Hindlimb muscle (tissue), 1 donor: Measurements from ENCODE around the gene TEK. TPM values are rescaled to one million over a fixed set of nuclear protein-coding genes. Genes with fewer than 3 reads are reported as not detected.
A peak's percentile ranks its signal among the peaks of the same experiment; 100 is the strongest.
"Not testable (repeated sequence)": the region's sequence is repeated elsewhere in the genome, so short reads cannot be mapped to it uniquely, and the experiment has no call there.

Source experiments
- DNase-seq: peaks from one replicate; pipeline ENCODE4 v3.0.0-alpha.2; 2013
- polyA plus RNA-seq: library from polyadenylated mRNA; unstranded; fragments of 120-200 nt; gene quantifications from one replicate; pipeline ENCODE4 v1.2.1, GENCODE V29; 2013; ENCODE audit not compliant: insufficient read length

TEK gene
- polyA plus RNA-seq = 15.0 TPM

- peak; percentile 36 for DNase-seq
Measured at GRCh38 chr9:27108981-27109541, at the start of gene TEK. TEK (plus strand) TSS chr9:27109225; CDS start chr9:27109591, 366 bp downstream.

GRCh38 chr9:27059412-27059811 lies 49.6 kb upstream of the TEK start:
- DNase-seq = no peak

- DNase-seq = no peak
Measured at GRCh38 chr9:27059907-27060306, 49.1 kb upstream of the TEK start.

GRCh38 chr9:27065288-27065687 lies 43.7 kb upstream of the TEK start:
- DNase-seq = no peak

- no peak for DNase-seq
Measured at GRCh38 chr9:27073841-27074728, 34.9 kb upstream of the TEK start.

GRCh38 chr9:27078685-27079084 lies 30.3 kb upstream of the TEK start:
- DNase-seq = no peak

- no peak for DNase-seq
Measured at GRCh38 chr9:27085456-27085855, 23.6 kb upstream of the TEK start.

GRCh38 chr9:27086818-27087680 lies 22.0 kb upstream of the TEK start:
- no peak for DNase-seq

- no peak for DNase-seq
Measured at GRCh38 chr9:27088981-27089380, 20.0 kb upstream of the TEK start.

GRCh38 chr9:27089706-27090105 lies 19.3 kb upstream of the TEK start:
- DNase-seq = no peak

GRCh38 chr9:27090231-27090630 lies 18.8 kb upstream of the TEK start:
- DNase-seq = no peak

- no peak for DNase-seq
Measured at GRCh38 chr9:27090711-27091110, 18.3 kb upstream of the TEK start.

GRCh38 chr9:27092496-27092895 lies 16.5 kb upstream of the TEK start:
- DNase-seq = not testable (repeated sequence)

- DNase-seq = not testable (repeated sequence)
Measured at GRCh38 chr9:27093384-27094067, 15.5 kb upstream of the TEK start.

GRCh38 chr9:27094640-27095298 lies 14.3 kb upstream of the TEK start:
- no peak for DNase-seq

GRCh38 chr9:27107241-27107640 lies 1.8 kb upstream of the TEK start:
- DNase-seq = no peak

- DNase-seq = no peak
Measured at GRCh38 chr9:27109621-27110020, 596 bp downstream of the TEK start.

- no peak for DNase-seq
Measured at GRCh38 chr9:27110181-27110580, 1.2 kb downstream of the TEK start.

- DNase-seq = no peak
Measured at GRCh38 chr9:27112235-27112634, 3.2 kb downstream of the TEK start.

GRCh38 chr9:27117489-27118135 lies 8.6 kb downstream of the TEK start:
- DNase-seq = no peak

- no peak for DNase-seq
Measured at GRCh38 chr9:27118916-27119315, 9.9 kb downstream of the TEK start.
